Measurements from ENCODE around the gene ABCA9.

GRCh38 chr17:69067274-69068047 is 6.7 kb upstream of the ABCA9 start:
- TF ChIP-seq YY1 (IDR thresholded peaks at IDR 0.05; ENCODE audit: insufficient read depth, insufficient read length) (no peak), SUZ12 (IDR thresholded peaks at IDR 0.05; ENCODE audit: extremely low read depth, insufficient read depth, insufficient read length) (no peak)

Data from NT2/D1 (cell line).